ENCODE data around the gene AFAP1.

The AFAP1 gene

GRCh38 chr4:7839856-7840255 is 99.8 kb downstream of the AFAP1 start:
- DNase-seq = no peak

- no peak for DNase-seq
Measured at GRCh38 chr4:7838136-7838782, 101.4 kb downstream of the AFAP1 start.

GRCh38 chr4:7837597-7838135 is 102.0 kb downstream of the AFAP1 start:
- DNase-seq = no peak

GRCh38 chr4:7831858-7832730 is 107.6 kb downstream of the AFAP1 start:
- no peak for DNase-seq

GRCh38 chr4:7831330-7831729 is 108.3 kb downstream of the AFAP1 start:
- DNase-seq = no peak

GRCh38 chr4:7830747-7831146 is 108.9 kb downstream of the AFAP1 start:
- DNase-seq = no peak

GRCh38 chr4:7829652-7830580 is 109.7 kb downstream of the AFAP1 start:
- DNase-seq = no peak

- no peak for DNase-seq
Measured at GRCh38 chr4:7828793-7829301, 110.8 kb downstream of the AFAP1 start.

- peak; percentile 67 for DNase-seq
Measured at GRCh38 chr4:7828011-7828720, 111.5 kb downstream of the AFAP1 start.

- DNase-seq = no peak
Measured at GRCh38 chr4:7827566-7827965, 112.1 kb downstream of the AFAP1 start.

- no peak for DNase-seq
Measured at GRCh38 chr4:7826909-7827306, 112.8 kb downstream of the AFAP1 start.

GRCh38 chr4:7826176-7826908 is 113.3 kb downstream of the AFAP1 start:
- no peak for DNase-seq

- no peak for DNase-seq
Measured at GRCh38 chr4:7824218-7824617, 115.4 kb downstream of the AFAP1 start.

- DNase-seq = no peak
Measured at GRCh38 chr4:7823416-7823824, 116.2 kb downstream of the AFAP1 start.

- no peak for DNase-seq
Measured at GRCh38 chr4:7822877-7823276, 116.8 kb downstream of the AFAP1 start.

- DNase-seq = no peak
Measured at GRCh38 chr4:7822137-7822505, 117.5 kb downstream of the AFAP1 start.

- DNase-seq = no peak
Measured at GRCh38 chr4:7821245-7822136, 118.2 kb downstream of the AFAP1 start.

- no peak for DNase-seq
Measured at GRCh38 chr4:7820031-7820818, 119.4 kb downstream of the AFAP1 start.

- no peak for DNase-seq
Measured at GRCh38 chr4:7819446-7819845, 120.2 kb downstream of the AFAP1 start.

All from activated gamma-delta T cell treated with Interleukin-2 at 50 U/mL for 16 hours (primary cell).